Hepatocyte (in vitro differentiated cells): ENCODE data around the gene NFXL1. TPM values are rescaled to one million over a fixed set of nuclear protein-coding genes. Genes with fewer than 3 reads are reported as not detected.

Source experiments
- DNase-seq: peaks from one replicate; pipeline ENCODE4 v3.0.0-alpha.2; 2016; ENCODE audit warnings: low spot score
- H2AFZ ChIP-seq: fragments of 200-600 bp; sonication (generic); 2 replicates; pipeline ENCODE4 v1.6.0; 2016; ENCODE audit warnings: antibody characterized with exemption, mild to moderate bottlenecking
- H3K27ac ChIP-seq: fragments of 200-600 bp; sonication (generic); 2 replicates; pipeline ENCODE4 v1.5.1; 2016; ENCODE audit warnings: mild to moderate bottlenecking
- H3K27me3 ChIP-seq: fragments of 200-600 bp; sonication (generic); 2 replicates; pipeline ENCODE4 v1.6.1; 2016
- H3K36me3 ChIP-seq: fragments of 200-600 bp; sonication (generic); replicated peaks from 2 replicates; pipeline ENCODE4 v1.5.1; 2016; ENCODE audit warnings: low read depth; ENCODE audit not compliant: insufficient read depth
- H3K4me1 ChIP-seq: fragments of 200-600 bp; sonication (generic); 2 replicates; pipeline ENCODE4 v1.5.1; 2016; ENCODE audit warnings: mild to moderate bottlenecking, moderate library complexity; ENCODE audit not compliant: insufficient read depth
- H3K4me2 ChIP-seq: fragments of 200-600 bp; sonication (generic); 2 replicates; pipeline ENCODE4 v1.6.0; 2016
- H3K4me3 ChIP-seq: fragments of 200-600 bp; sonication (generic); 2 replicates; pipeline ENCODE4 v1.5.1; 2016; ENCODE audit warnings: mild to moderate bottlenecking
- H3K79me2 ChIP-seq: fragments of 200-600 bp; sonication (generic); 2 replicates; pipeline ENCODE4 v1.6.0; 2017; ENCODE audit warnings: mild to moderate bottlenecking
- H3K9me2 ChIP-seq: fragments of 200-600 bp; sonication (generic); replicated peaks from 2 replicates; pipeline ENCODE4 v1.6.0; 2017; ENCODE audit warnings: mild to moderate bottlenecking; ENCODE audit not compliant: insufficient read depth
- H3K9me3 ChIP-seq: fragments of 200-600 bp; sonication (generic); 2 replicates; pipeline ENCODE4 v1.5.1; 2016; ENCODE audit warnings: low read depth, mild to moderate bottlenecking
- H4K20me1 ChIP-seq: fragments of 200-600 bp; sonication (generic); 2 replicates; pipeline ENCODE4 v1.6.0; 2016; ENCODE audit warnings: mild to moderate bottlenecking; ENCODE audit not compliant: insufficient read depth, poor library complexity, severe bottlenecking
- CTCF ChIP-seq: fragments of 200-600 bp; sonication (generic); IDR thresholded peaks from 2 replicates; pipeline ENCODE4 v1.5.1; 2016; ENCODE audit warnings: antibody characterized with exemption, mild to moderate bottlenecking; ENCODE audit not compliant: poor library complexity
- EZH2 ChIP-seq: fragments of 200-600 bp; sonication (generic); IDR thresholded peaks from 2 replicates; pipeline ENCODE4 v1.6.1; 2016; ENCODE audit warnings: antibody characterized with exemption, mild to moderate bottlenecking, borderline replicate concordance
- EZH2phosphoT487 ChIP-seq: fragments of 200-600 bp; sonication (generic); IDR thresholded peaks from one replicate; pipeline ENCODE4 v1.6.1; 2018; ENCODE audit warnings: antibody characterized with exemption, mild to moderate bottlenecking, low read depth, moderate library complexity; ENCODE audit not compliant: unreplicated experiment, severe bottlenecking
- WGBS: methylation state at CpG from one replicate; pipeline ENCODE4 v1.1.6; 2016; ENCODE audit warnings: low lambda C conversion rate; ENCODE audit errors: missing lambda C conversion rate; 5-methylcytosine and 5-hydroxymethylcytosine counted together
- polyA plus RNA-seq: library from polyadenylated mRNA; unstranded; fragments of >200 nt; fragmentation: Nextera tagmentation; extraction: Ambion mirVana; gene quantifications from 2 replicates; pipeline ENCODE4 v1.2.1, GENCODE V29; 2016
- total RNA-seq: library from RNA; depleted of rRNA; stranded (reverse); fragments of >200 nt; gene quantifications from 2 replicates; pipeline ENCODE4 v1.2.3, GENCODE V29; 2014

Gene NFXL1
- total and polyA plus RNA-seq, 2 experiments from 2014 or later: 9.8 TPM

- no peak for DNase-seq
- no peak overlapping the region for H3K4me2 ChIP-seq
- 20% methylated on average over 1 of the region's 1 CpG for WGBS
- H3K27me3 ChIP-seq: no peaks in the 10 kb centered on the region
- H2AFZ ChIP-seq: no peak overlapping the region
- no peaks in the 10 kb centered on the region for H3K9me3 ChIP-seq
- no peaks in the 10 kb centered on the region for H3K9me2 ChIP-seq
- H3K27ac ChIP-seq: no peak overlapping the region
- H4K20me1 ChIP-seq: no peaks in the 10 kb centered on the region
- TF ChIP-seq EZH2 (no peak), CTCF (no peak), EZH2phosphoT487 (no peak)
- peaks cover 7% of the 10 kb centered on the region for H3K4me1 ChIP-seq
- peaks cover 43% of the 10 kb centered on the region for H3K79me2 ChIP-seq
- H3K36me3 ChIP-seq: no peaks in the 10 kb centered on the region
- no peak overlapping the region for H3K4me3 ChIP-seq
These were observed 7.2 kb downstream of the NFXL1 start for GRCh38 chr4:47907089-47907646.

GRCh38 chr4:47899639-47900038 is 14.7 kb downstream of the NFXL1 start:
- H3K79me2 ChIP-seq: no peaks in the 10 kb centered on the region
- no peak overlapping the region for H3K4me2 ChIP-seq
- no peaks in the 10 kb centered on the region for H3K9me3 ChIP-seq
- DNase-seq: no peak
- no peaks in the 10 kb centered on the region for H3K36me3 ChIP-seq
- H2AFZ ChIP-seq: no peak overlapping the region
- H3K27ac ChIP-seq: no peak overlapping the region
- TF ChIP-seq EZH2 (no peak), CTCF (no peak), EZH2phosphoT487 (no peak)
- H4K20me1 ChIP-seq: no peaks in the 10 kb centered on the region
- no peaks in the 10 kb centered on the region for H3K4me1 ChIP-seq
- H3K9me2 ChIP-seq: no peaks in the 10 kb centered on the region
- H3K27me3 ChIP-seq: no peaks in the 10 kb centered on the region
- 77% methylated on average over 1 of the region's 1 CpG for WGBS
- H3K4me3 ChIP-seq: no peak overlapping the region

- no peaks in the 10 kb centered on the region for H3K4me1 ChIP-seq
- no peak overlapping the region for H2AFZ ChIP-seq
- H3K9me3 ChIP-seq: no peaks in the 10 kb centered on the region
- WGBS: 100% methylated on average over 1 of the region's 1 CpG
- no peaks in the 10 kb centered on the region for H3K27me3 ChIP-seq
- no peaks in the 10 kb centered on the region for H3K36me3 ChIP-seq
- no peaks in the 10 kb centered on the region for H3K9me2 ChIP-seq
- no peaks in the 10 kb centered on the region for H3K79me2 ChIP-seq
- no peak overlapping the region for H3K4me2 ChIP-seq
- DNase-seq: no peak
- no peak overlapping the region for H3K4me3 ChIP-seq
- no peak overlapping the region for H3K27ac ChIP-seq
- H4K20me1 ChIP-seq: no peaks in the 10 kb centered on the region
- no peak for TF ChIP-seq EZH2
These were observed 22.5 kb downstream of the NFXL1 start for GRCh38 chr4:47891928-47892327.

- H2AFZ ChIP-seq: no peak overlapping the region
- no peak for TF ChIP-seq EZH2phosphoT487
- TF ChIP-seq CTCF: no peak
- TF ChIP-seq EZH2: no peak
- H3K27me3 ChIP-seq: no peaks in the 10 kb centered on the region
- DNase-seq: no peak
- peaks cover 6% of the 10 kb centered on the region for H3K4me1 ChIP-seq
- no peak overlapping the region for H3K27ac ChIP-seq
- H4K20me1 ChIP-seq: no peaks in the 10 kb centered on the region
- H3K9me2 ChIP-seq: no peaks in the 10 kb centered on the region
- no peak overlapping the region for H3K4me3 ChIP-seq
- 90% methylated on average over 3 of the region's 3 CpGs for WGBS
- H3K9me3 ChIP-seq: no peaks in the 10 kb centered on the region
- no peaks in the 10 kb centered on the region for H3K79me2 ChIP-seq
- no peak overlapping the region for H3K4me2 ChIP-seq
- peaks cover 6% of the 10 kb centered on the region for H3K36me3 ChIP-seq
These were observed 32.2 kb downstream of the NFXL1 start for GRCh38 chr4:47882228-47882627.
